PC-9 (cell line): Measurements from ENCODE around the gene DIDO1. TPM values are rescaled to one million over a fixed set of nuclear protein-coding genes. Genes with fewer than 3 reads are reported as not detected.

Experiments
- BruUV-seq: library from RNA; stranded (reverse); fragments of 400-500 nt; replicated peaks from 2 replicates; lab custom pipeline; 2021; lab: Mats Ljungman, UMichigan
- CTCF ChIA-PET: fragments of 300-600 bp; sonication (Branson Sonifier 250); formaldehyde crosslinking; loops from one replicate; lab custom pipeline; 2022; ENCODE audit warnings: antibody characterized with exemption; lab: Charles Lee
- POLR2A ChIA-PET: fragments of 300-600 bp; sonication (Branson Sonifier 250); formaldehyde crosslinking; loops from one replicate; lab custom pipeline; 2022; ENCODE audit warnings: antibody characterized with exemption; ENCODE audit not compliant: unreplicated experiment; lab: Charles Lee
- DNase-seq, 2 experiments: peaks; one replicate each; pipeline versions ENCODE4 v3.0.0 to v3.0.0-alpha.2; 2015 to 2022; ENCODE audit warnings: mixed read lengths in 1 of 2
- H2AFZ ChIP-seq: fragments of 200-600 bp; sonication (generic); 2 replicates; pipeline ENCODE4 v1.8.1; 2017; ENCODE audit warnings: antibody characterized with exemption
- H3F3A ChIP-seq: fragments of 200-600 bp; sonication (generic); 2 replicates; pipeline ENCODE4 v1.8.1; 2017; ENCODE audit warnings: antibody characterized with exemption, mild to moderate bottlenecking, low read depth; ENCODE audit not compliant: insufficient read depth
- H3K27ac ChIP-seq: fragments of 200-600 bp; sonication (generic); 2 replicates; pipeline ENCODE4 v1.6.1; 2016; ENCODE audit warnings: mixed run types
- H3K27me3 ChIP-seq: fragments of 200-600 bp; sonication (generic); 2 replicates; pipeline ENCODE4 v1.6.1; 2016; ENCODE audit warnings: low read depth, mixed run types; ENCODE audit not compliant: insufficient read depth
- H3K36me3 ChIP-seq: fragments of 200-600 bp; sonication (generic); 2 replicates; pipeline ENCODE4 v1.6.1; 2016; ENCODE audit warnings: low read depth, mixed run types
- H3K4me1 ChIP-seq: fragments of 200-600 bp; sonication (generic); replicated peaks from 2 replicates; pipeline ENCODE4 v1.6.1; 2016; ENCODE audit warnings: mixed run types; ENCODE audit not compliant: insufficient read depth
- H3K4me2 ChIP-seq: fragments of 200-600 bp; sonication (generic); 2 replicates; pipeline ENCODE4 v1.6.1; 2017; ENCODE audit warnings: mixed run types
- H3K4me3 ChIP-seq: fragments of 200-600 bp; sonication (generic); 2 replicates; pipeline ENCODE4 v1.6.1; 2016; ENCODE audit warnings: mixed run types
- H3K79me2 ChIP-seq: fragments of 200-600 bp; sonication (generic); 2 replicates; pipeline ENCODE4 v1.6.1; 2017; ENCODE audit warnings: low read depth, mixed run types
- H3K9me2 ChIP-seq: fragments of 200-600 bp; sonication (generic); 2 replicates; pipeline ENCODE4 v1.8.1; 2017; ENCODE audit warnings: mild to moderate bottlenecking; ENCODE audit not compliant: insufficient read depth
- H3K9me3 ChIP-seq: fragments of 200-600 bp; sonication (generic); 2 replicates; pipeline ENCODE4 v1.8.1; 2016; ENCODE audit warnings: low read depth; ENCODE audit not compliant: insufficient read depth
- H4K20me1 ChIP-seq: fragments of 200-600 bp; sonication (generic); 2 replicates; pipeline ENCODE4 v1.8.1; 2017; ENCODE audit not compliant: insufficient read depth
- EZH2 ChIP-seq: fragments of 200-600 bp; sonication (generic); IDR thresholded peaks from 2 replicates; pipeline ENCODE4 v1.8.0; 2017; ENCODE audit warnings: antibody characterized with exemption, low read depth
- intact Hi-C: fragments of 100-400 bp; cut with micrococcal nuclease; formaldehyde crosslinking; loops from one replicate; pipeline ENCODE4 v1.10.0; 2022; ENCODE audit not compliant: unreplicated experiment
- total RNA-seq: library from RNA; stranded (reverse); gene quantifications from 2 replicates; pipeline ENCODE4 v1.2.3, GENCODE V29; 2021
- TF ChIP-seq, protein P1 (sequence below): fragments of 200-600 bp; sonication (generic); conservative IDR thresholded peaks from 2 replicates; pipeline ENCODE4 v1.6.1; 2017; ENCODE audit warnings: mixed run types, antibody characterized with exemption, mild to moderate bottlenecking, moderate library complexity

Gene DIDO1
- total RNA-seq, 1 experiment from 2014 or later = 61.4 TPM

DNA sequence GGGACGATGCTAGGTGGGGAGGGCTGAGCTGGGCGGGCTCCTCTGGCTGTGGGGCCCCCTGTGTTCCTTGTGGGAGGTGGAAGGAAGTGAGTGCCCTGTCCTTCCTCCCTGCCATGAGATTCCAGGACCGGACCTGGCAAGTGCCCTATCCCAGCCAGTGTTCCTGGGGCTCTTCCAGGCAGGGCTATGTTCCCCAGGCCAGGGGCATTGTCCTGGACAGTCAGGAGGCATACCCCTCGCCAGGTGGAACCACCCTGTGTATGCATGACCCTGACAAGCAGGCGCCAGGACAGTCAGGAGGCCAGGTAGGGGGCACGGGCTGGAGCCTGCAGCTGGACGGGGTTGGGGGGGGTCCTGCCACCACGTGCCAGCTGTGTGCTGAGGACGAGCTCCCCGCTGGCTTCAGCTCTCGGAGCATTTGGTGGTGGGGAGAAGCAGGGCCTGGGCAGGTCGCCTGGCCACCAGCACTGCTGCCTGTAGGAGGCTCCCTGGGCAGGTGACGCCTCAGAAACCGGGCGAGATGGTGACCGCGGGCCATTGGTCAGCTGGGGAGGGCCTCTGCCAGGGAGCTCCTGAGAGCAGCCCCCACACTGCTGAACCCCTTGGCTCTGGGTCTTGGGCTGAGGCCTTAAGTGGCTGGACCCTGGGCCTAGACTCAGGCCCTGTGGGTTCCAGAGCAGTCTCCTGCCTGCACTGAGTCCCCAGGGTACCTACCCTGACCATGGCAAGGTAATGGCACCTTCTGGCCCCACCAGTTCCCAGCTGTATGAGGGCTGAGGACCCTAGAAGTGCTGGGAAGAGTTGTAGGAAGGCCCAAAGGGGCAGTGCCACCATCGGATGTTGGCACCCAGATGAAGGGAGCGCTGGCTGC, 26.9 kb upstream of the DIDO1 start:
- peaks cover 6% of the 10 kb centered on the region; the same call in 1 of the 2 replicates for H3K36me3 ChIP-seq
- no peaks in the 10 kb centered on the region for H3K9me3 ChIP-seq
- POLR2A ChIA-PET = no interaction called here
- no peak overlapping the region for H3K4me2 ChIP-seq
- no peaks in the 10 kb centered on the region; the same call in 1 of the 2 replicates for H3K27me3 ChIP-seq
- TF ChIP-seq, protein P1, sequence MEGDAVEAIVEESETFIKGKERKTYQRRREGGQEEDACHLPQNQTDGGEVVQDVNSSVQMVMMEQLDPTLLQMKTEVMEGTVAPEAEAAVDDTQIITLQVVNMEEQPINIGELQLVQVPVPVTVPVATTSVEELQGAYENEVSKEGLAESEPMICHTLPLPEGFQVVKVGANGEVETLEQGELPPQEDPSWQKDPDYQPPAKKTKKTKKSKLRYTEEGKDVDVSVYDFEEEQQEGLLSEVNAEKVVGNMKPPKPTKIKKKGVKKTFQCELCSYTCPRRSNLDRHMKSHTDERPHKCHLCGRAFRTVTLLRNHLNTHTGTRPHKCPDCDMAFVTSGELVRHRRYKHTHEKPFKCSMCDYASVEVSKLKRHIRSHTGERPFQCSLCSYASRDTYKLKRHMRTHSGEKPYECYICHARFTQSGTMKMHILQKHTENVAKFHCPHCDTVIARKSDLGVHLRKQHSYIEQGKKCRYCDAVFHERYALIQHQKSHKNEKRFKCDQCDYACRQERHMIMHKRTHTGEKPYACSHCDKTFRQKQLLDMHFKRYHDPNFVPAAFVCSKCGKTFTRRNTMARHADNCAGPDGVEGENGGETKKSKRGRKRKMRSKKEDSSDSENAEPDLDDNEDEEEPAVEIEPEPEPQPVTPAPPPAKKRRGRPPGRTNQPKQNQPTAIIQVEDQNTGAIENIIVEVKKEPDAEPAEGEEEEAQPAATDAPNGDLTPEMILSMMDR = no peak
- TF ChIP-seq EZH2 = no peak
- H3K4me3 ChIP-seq = no peak overlapping the region
- H3K27ac ChIP-seq = no peak overlapping the region
- BruUV-seq = no TSS peak
- DNase-seq = no peak
- no peak overlapping the region for H2AFZ ChIP-seq
- 0 out of 2 replicates have a peak, but pooled peaks cover 3% of the 10 kb centered on the region for H4K20me1 ChIP-seq
- H3K9me2 ChIP-seq = no peaks in the 10 kb centered on the region
- CTCF ChIA-PET = no interaction called here
- intact Hi-C loops = no loop called here
- H3K4me1 ChIP-seq = no peaks in the 10 kb centered on the region
- no peaks in the 10 kb centered on the region for H3K79me2 ChIP-seq
- H3F3A ChIP-seq = no peaks in the 10 kb centered on the region

DNA sequence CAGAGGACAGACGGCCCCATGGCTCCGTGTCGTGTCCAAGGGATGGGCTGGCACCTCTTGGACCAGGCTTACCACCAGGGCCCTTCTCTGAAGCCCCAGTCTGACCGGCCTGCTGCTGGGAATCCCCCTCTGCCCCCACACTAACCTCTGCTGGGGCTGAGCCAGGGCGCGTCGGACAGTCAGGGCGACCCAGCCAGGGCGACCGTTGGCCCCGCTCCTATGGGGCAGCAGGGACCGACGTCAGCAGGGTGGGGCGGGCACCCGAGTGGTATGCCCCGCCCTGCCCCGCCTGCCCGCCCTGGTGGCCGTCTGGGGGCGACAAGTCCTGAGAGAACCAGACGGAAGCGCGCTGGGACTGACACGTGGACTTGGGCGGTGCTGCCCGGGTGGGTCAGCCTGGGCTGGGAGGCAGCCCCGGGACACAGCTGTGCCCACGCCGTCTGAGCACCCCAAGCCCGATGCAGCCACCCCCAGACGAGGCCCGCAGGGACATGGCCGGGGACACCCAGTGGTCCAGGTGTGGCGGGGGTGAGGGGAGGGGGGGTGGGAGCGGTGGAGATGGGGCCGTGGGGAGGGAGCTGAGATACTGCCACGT, 26.2 kb upstream of the DIDO1 start, which contains the start of gene SLC17A9:
SLC17A9 (plus strand) TSS at position 337 of the 595 bp plus-strand sequence; CDS start at position 459, 122 bp downstream.
- Histone ChIP-seq H3F3A (no peaks in the 10 kb centered on the region), H3K27ac (no peak within 1 kb of the TSS), H3K4me1 (no peaks in the 10 kb centered on the region), H4K20me1 (peaks cover 8% of the 10 kb centered on the region; the same call in 1 of the 2 replicates), H3K4me2 (no peak within 1 kb of the TSS), H3K27me3 (no peaks in the 10 kb centered on the region), H3K36me3 (peaks cover 7% of the 10 kb centered on the region; the same call in 1 of the 2 replicates), H2AFZ (no peak within 1 kb of the TSS), H3K9me3 (no peaks in the 10 kb centered on the region), H3K79me2 (no peaks in the 10 kb centered on the region), H3K4me3 (no peak within 1 kb of the TSS), H3K9me2 (no peaks in the 10 kb centered on the region)
- ChIA-PET POLR2A (interaction anchor here (0.7 kb wide), 1 partner anchor 14 kb away, joined by 3 read pairs; no protein-coding TSS in a partner anchor), CTCF (no interaction called here)
- BruUV-seq = no TSS peak
- no peak for TF ChIP-seq EZH2
- TF ChIP-seq, protein P1 = no peak
- intact Hi-C loops = no loop called here
- no peak for DNase-seq

DNA sequence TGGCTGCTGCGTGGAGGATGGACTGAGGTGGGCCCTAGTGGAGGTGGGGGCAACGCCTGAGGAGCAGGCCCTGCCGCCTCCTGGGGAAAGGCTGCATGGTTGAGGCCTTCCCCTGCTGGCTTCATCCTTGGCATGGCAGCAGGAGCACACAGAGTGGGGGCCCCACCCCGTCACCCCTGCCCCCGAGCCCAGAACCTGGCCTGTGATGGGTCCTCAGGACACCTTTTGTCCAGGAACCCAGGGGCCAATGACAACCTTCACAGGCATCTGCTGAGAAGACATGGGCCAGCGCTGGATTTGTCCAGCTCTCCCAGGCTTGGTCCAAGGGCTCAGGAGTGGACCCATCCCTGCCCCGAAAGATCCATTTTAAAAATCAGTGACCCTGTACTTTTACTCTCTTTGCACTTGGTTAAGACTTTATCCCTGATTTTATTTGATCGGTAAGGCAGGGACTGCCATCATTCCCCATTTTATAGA, 25.6 kb upstream of the DIDO1 start:
- peaks cover 7% of the 10 kb centered on the region; the same call in 1 of the 2 replicates for H3K36me3 ChIP-seq
- DNase-seq = no peak
- no peak overlapping the region for H3K4me2 ChIP-seq
- H4K20me1 ChIP-seq = peaks cover 12% of the 10 kb centered on the region; the same call in 1 of the 2 replicates
- intact Hi-C loops = no loop called here
- no TSS peak for BruUV-seq
- H3K4me1 ChIP-seq = no peaks in the 10 kb centered on the region
- H3K79me2 ChIP-seq = no peaks in the 10 kb centered on the region
- no peaks in the 10 kb centered on the region for H3K27me3 ChIP-seq
- no peak overlapping the region for H3K27ac ChIP-seq
- no peak overlapping the region for H3K4me3 ChIP-seq
- ChIA-PET POLR2A (interaction anchor here (0.7 kb wide), 1 partner anchor 14 kb away, joined by 3 read pairs; no protein-coding TSS in a partner anchor), CTCF (no interaction called here)
- H3F3A ChIP-seq = no peaks in the 10 kb centered on the region
- TF ChIP-seq, protein P1 = no peak
- TF ChIP-seq EZH2 = no peak
- no peaks in the 10 kb centered on the region for H3K9me3 ChIP-seq
- H3K9me2 ChIP-seq = no peaks in the 10 kb centered on the region
- no peak overlapping the region for H2AFZ ChIP-seq
